HTR-8/SVneo (cell line): ENCODE results near the gene VPS41.

Experiments
- DNase-seq: peaks from one replicate; pipeline ENCODE4 v3.0.0; 2011; ENCODE audit warnings: low spot score, mixed read lengths; ENCODE audit not compliant: insufficient read length
- FAIRE-seq: peaks from 2 replicates; lab custom pipeline; 2011; peaks lifted over from hg19 to GRCh38; lab: Jason Lieb, UNC

VPS41 gene

GRCh38 chr7:38748056-38748610 lies 160.9 kb downstream of the VPS41 start:
- no peak for DNase-seq
- FAIRE-seq = no peak

- DNase-seq = no peak
- no peak for FAIRE-seq
Measured at GRCh38 chr7:38746438-38746837, 162.6 kb downstream of the VPS41 start.

- FAIRE-seq = no peak
- DNase-seq = no peak
Measured at GRCh38 chr7:38744746-38745145, 164.2 kb downstream of the VPS41 start.

- FAIRE-seq = no peak
- no peak for DNase-seq
Measured at GRCh38 chr7:38743899-38744298, 165.1 kb downstream of the VPS41 start.

GRCh38 chr7:38740041-38740440 lies 168.9 kb downstream of the VPS41 start:
- no peak for FAIRE-seq
- no peak for DNase-seq

- no peak for DNase-seq
- no peak for FAIRE-seq
Measured at GRCh38 chr7:38736138-38736537, 172.9 kb downstream of the VPS41 start.

GRCh38 chr7:38731215-38731614 lies 177.8 kb downstream of the VPS41 start:
- FAIRE-seq = no peak
- no peak for DNase-seq

GRCh38 chr7:38728145-38728544 lies 180.8 kb downstream of the VPS41 start:
- FAIRE-seq (no peak), DNase-seq (no peak)

- FAIRE-seq (no peak), DNase-seq (no peak)
Measured at GRCh38 chr7:38727184-38727940, 181.6 kb downstream of the VPS41 start.

GRCh38 chr7:38723327-38723726 lies 185.7 kb downstream of the VPS41 start:
- FAIRE-seq (no peak), DNase-seq (no peak)

GRCh38 chr7:38716397-38716796 lies 192.6 kb downstream of the VPS41 start:
- FAIRE-seq (no peak), DNase-seq (no peak)

GRCh38 chr7:38709123-38709522 lies 199.9 kb downstream of the VPS41 start:
- FAIRE-seq = no peak
- DNase-seq = no peak

- FAIRE-seq = no peak
- DNase-seq = no peak
Measured at GRCh38 chr7:38704751-38705150, 204.2 kb downstream of the VPS41 start.

- no peak for FAIRE-seq
- no peak for DNase-seq
Measured at GRCh38 chr7:38704041-38704547, 204.9 kb downstream of the VPS41 start.

- no peak for FAIRE-seq
- no peak for DNase-seq
Measured at GRCh38 chr7:38703093-38703492, 205.9 kb downstream of the VPS41 start.

GRCh38 chr7:38702002-38702535 lies 206.9 kb downstream of the VPS41 start:
- no peak for FAIRE-seq
- DNase-seq = no peak

- FAIRE-seq (no peak), DNase-seq (no peak)
Measured at GRCh38 chr7:38700116-38700515, 208.9 kb downstream of the VPS41 start.

GRCh38 chr7:38699471-38699870 lies 209.5 kb downstream of the VPS41 start:
- no peak for DNase-seq
- no peak for FAIRE-seq

- FAIRE-seq = no peak
- DNase-seq = no peak
Measured at GRCh38 chr7:38694326-38694725, 214.7 kb downstream of the VPS41 start.

GRCh38 chr7:38686888-38687287 lies 222.1 kb downstream of the VPS41 start:
- no peak for FAIRE-seq
- no peak for DNase-seq

- DNase-seq (no peak), FAIRE-seq (no peak)
Measured at GRCh38 chr7:38685851-38686250, 223.1 kb downstream of the VPS41 start.

- FAIRE-seq = no peak
- no peak for DNase-seq
Measured at GRCh38 chr7:38682606-38683005, 226.4 kb downstream of the VPS41 start.
